Liver (tissue), 9 donors: ENCODE data around the gene RFTN2. TPM values are rescaled to one million over a fixed set of nuclear protein-coding genes. Genes with fewer than 3 reads are reported as not detected.

Source experiments
- DNase-seq: peaks from one replicate; pipeline ENCODE4 v3.0.0-alpha.2; 2017; ENCODE audit warnings: low spot score
- H3K27ac ChIP-seq, 2 donors: one replicate each; pipeline ENCODE4 v1.7.0; 2013; ENCODE audit warnings: inconsistent platforms in 2 of 2, low read length in 2 of 2, control low read depth in 1 of 2, low read depth in 1 of 2, mild to moderate bottlenecking in 1 of 2
- H3K27me3 ChIP-seq, 4 donors: one replicate each; pipeline versions ENCODE4 v1.6.1 to v1.7.0; 2013; ENCODE audit warnings: low read length in 3 of 4, inconsistent platforms in 1 of 4, mild to moderate bottlenecking in 1 of 4, moderate library complexity in 1 of 4; ENCODE audit not compliant: control insufficient read depth in 4 of 4, insufficient read depth in 4 of 4
- H3K36me3 ChIP-seq, 4 donors: one replicate each; pipeline versions ENCODE4 v1.6.1 to v1.7.0; 2013; ENCODE audit warnings: low read length in 3 of 4, mild to moderate bottlenecking in 3 of 4, low read depth in 1 of 4, moderate library complexity in 1 of 4; ENCODE audit not compliant: control insufficient read depth in 4 of 4, insufficient read depth in 3 of 4
- H3K4me1 ChIP-seq, 4 donors: one replicate each; pipeline versions ENCODE4 v1.6.1 to v1.7.0; 2013; ENCODE audit warnings: low read length in 3 of 4, mild to moderate bottlenecking in 3 of 4, moderate library complexity in 1 of 4; ENCODE audit not compliant: control insufficient read depth in 4 of 4, insufficient read depth in 4 of 4
- H3K4me3 ChIP-seq, 3 donors: one replicate each; pipeline versions ENCODE4 v1.6.1 to v1.7.0; 2013; ENCODE audit warnings: low read length in 3 of 3, control low read depth in 1 of 3, low read depth in 1 of 3, mild to moderate bottlenecking in 1 of 3
- H3K9ac ChIP-seq, 2 donors: one replicate each; pipeline ENCODE4 v1.7.0; 2013; ENCODE audit warnings: low read length in 2 of 2, mild to moderate bottlenecking in 2 of 2, moderate library complexity in 2 of 2, control low read depth in 1 of 2, low read depth in 1 of 2
- H3K9me3 ChIP-seq, 4 donors: one replicate each; pipeline versions ENCODE4 v1.6.1 to v1.7.0; 2013; ENCODE audit warnings: low read length in 3 of 4; ENCODE audit not compliant: control insufficient read depth in 4 of 4
- FOXA1 ChIP-seq: IDR thresholded peaks from 2 replicates; pipeline ENCODE4 v1.6.1; 2016; ENCODE audit warnings: antibody characterized with exemption
- GABPA ChIP-seq, 2 donors: IDR thresholded peaks in 1 of 2; conservative IDR thresholded peaks in 1 of 2; 2 replicates each; pipeline ENCODE4 v1.6.1; 2016; ENCODE audit warnings: antibody characterized with exemption in 2 of 2, mild to moderate bottlenecking in 1 of 2, moderate library complexity in 1 of 2
- HNF4A ChIP-seq, 2 donors: conservative IDR thresholded peaks; 2 replicates each; pipeline ENCODE4 v1.6.1; 2016; ENCODE audit warnings: antibody characterized with exemption in 2 of 2, mild to moderate bottlenecking in 2 of 2
- HNF4G ChIP-seq: IDR thresholded peaks from 2 replicates; pipeline ENCODE4 v1.6.1; 2016; ENCODE audit warnings: antibody characterized with exemption
- JUND ChIP-seq, 2 donors: IDR thresholded peaks; 2 replicates each; pipeline ENCODE4 v1.6.1; 2016; ENCODE audit warnings: antibody characterized with exemption in 2 of 2
- NR2F2 ChIP-seq: IDR thresholded peaks from 2 replicates; pipeline ENCODE4 v1.6.1; 2016; ENCODE audit warnings: antibody characterized with exemption
- RAD21 ChIP-seq, 2 donors: IDR thresholded peaks; 2 replicates each; pipeline ENCODE4 v1.6.1; 2016; ENCODE audit warnings: antibody characterized with exemption in 2 of 2, mild to moderate bottlenecking in 2 of 2
- RXRA ChIP-seq, 2 donors: IDR thresholded peaks; 2 replicates each; pipeline ENCODE4 v1.6.1; 2017 to 2018; ENCODE audit warnings: antibody characterized with exemption in 2 of 2, mild to moderate bottlenecking in 1 of 2
- SP1 ChIP-seq: IDR thresholded peaks from 2 replicates; pipeline ENCODE4 v1.6.1; 2018; ENCODE audit warnings: antibody characterized with exemption, mild to moderate bottlenecking
- TAF1 ChIP-seq: conservative IDR thresholded peaks from 2 replicates; pipeline ENCODE4 v1.6.1; 2016; ENCODE audit warnings: antibody characterized with exemption, mild to moderate bottlenecking
- YY1 ChIP-seq: IDR thresholded peaks from 2 replicates; pipeline ENCODE4 v1.6.1; 2016; ENCODE audit warnings: antibody characterized with exemption, mild to moderate bottlenecking
- WGBS: extraction: QIAGEN DNeasy Blood & Tissue Kit; methylation state at CpG from one replicate; pipeline ENCODE4 v1.1.7; 2013; 5-methylcytosine and 5-hydroxymethylcytosine counted together
- polyA plus RNA-seq, 2 donors: library from polyadenylated mRNA; stranded (reverse) in 1 of 2; unstranded in 1 of 2; fragments of 200-250 nt in 1 of 2; fragments of >200 nt in 1 of 2; fragmentation: Nextera tagmentation in 1 of 2; extraction: Ambion mirVana in 1 of 2; gene quantifications; one replicate each; pipeline versions ENCODE4 v1.2.1 to v1.2.3, GENCODE V29; 2013 to 2015
- total RNA-seq, 2 donors: library from RNA; depleted of rRNA; stranded (reverse); fragments of >200 nt; gene quantifications; one replicate each; pipeline ENCODE4 v1.2.3, GENCODE V29; 2014
- TF ChIP-seq, protein P1 (sequence below): IDR thresholded peaks from 2 replicates; pipeline ENCODE4 v1.6.1; 2016; ENCODE audit warnings: antibody characterized with exemption
- TF ChIP-seq, protein P2 (sequence below): IDR thresholded peaks from 2 replicates; pipeline ENCODE4 v1.6.1; 2016; ENCODE audit warnings: antibody characterized with exemption
- TF ChIP-seq, protein P3 (sequence below): IDR thresholded peaks from 2 replicates; pipeline ENCODE4 v1.6.1; 2016; ENCODE audit warnings: antibody characterized with exemption, mild to moderate bottlenecking
- TF ChIP-seq, protein P4 (sequence below): IDR thresholded peaks from 2 replicates; pipeline ENCODE4 v1.6.1; 2016; ENCODE audit warnings: antibody characterized with exemption
- donor health status: healthy.
- donor health status: healthy.
- donor health status: healthy.
- donor health status: healthy.
- donor health status: healthy.

RFTN2 gene
- total and polyA plus RNA-seq, 4 donors, result 0.40 to 4.2 (median 1.2) TPM

DNA sequence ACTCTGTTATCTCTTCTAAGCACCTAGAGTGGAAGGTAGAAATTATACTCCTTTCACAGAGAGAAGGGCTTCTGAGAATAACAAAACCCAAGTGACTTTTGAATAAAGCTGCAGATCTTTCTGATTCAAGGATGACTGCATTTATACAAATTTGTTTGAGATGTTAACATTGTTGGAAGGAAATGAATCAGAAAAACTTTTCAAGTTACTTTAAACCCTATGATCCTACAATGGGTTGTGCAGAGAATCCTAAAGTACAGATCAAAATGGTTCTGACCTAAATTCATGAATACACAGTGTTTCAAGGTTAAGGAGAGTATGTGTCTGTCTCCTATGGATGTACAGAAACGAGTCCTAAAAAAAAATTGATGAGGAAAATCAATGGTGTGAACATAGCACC lies 1.8 kb downstream of the RFTN2 start:
- Histone ChIP-seq H3K9ac (peak overlapping the region in 1 of 2 donors; percentile 6), H3K36me3 (no peaks in the 10 kb centered on the region), H3K27ac (no peak overlapping the region), H3K27me3 (no peaks in the 10 kb centered on the region), H3K4me3 (no peak overlapping the region), H3K4me1 (peaks cover 0 to 1% (median 0%) of the 10 kb centered on the region in 4 donors), H3K9me3 (no peaks in the 10 kb centered on the region)
- no peak for DNase-seq
- WGBS, result 40% methylated on average over 1 of the region's 1 CpG
- no peak for TF ChIP-seq TAF1
- TF ChIP-seq GABPA (IDR thresholded peaks at IDR 0.05 in 1 of 2, conservative IDR thresholded peaks at IDR 0.05 in 1 of 2), result no peak
- no peak for TF ChIP-seq YY1
- no peak for TF ChIP-seq HNF4A (conservative IDR thresholded peaks at IDR 0.05)
- TF ChIP-seq, protein P1, sequence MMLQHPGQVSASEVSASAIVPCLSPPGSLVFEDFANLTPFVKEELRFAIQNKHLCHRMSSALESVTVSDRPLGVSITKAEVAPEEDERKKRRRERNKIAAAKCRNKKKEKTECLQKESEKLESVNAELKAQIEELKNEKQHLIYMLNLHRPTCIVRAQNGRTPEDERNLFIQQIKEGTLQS, result no peak
- TF ChIP-seq SP1, result no peak
- TF ChIP-seq, protein P2, sequence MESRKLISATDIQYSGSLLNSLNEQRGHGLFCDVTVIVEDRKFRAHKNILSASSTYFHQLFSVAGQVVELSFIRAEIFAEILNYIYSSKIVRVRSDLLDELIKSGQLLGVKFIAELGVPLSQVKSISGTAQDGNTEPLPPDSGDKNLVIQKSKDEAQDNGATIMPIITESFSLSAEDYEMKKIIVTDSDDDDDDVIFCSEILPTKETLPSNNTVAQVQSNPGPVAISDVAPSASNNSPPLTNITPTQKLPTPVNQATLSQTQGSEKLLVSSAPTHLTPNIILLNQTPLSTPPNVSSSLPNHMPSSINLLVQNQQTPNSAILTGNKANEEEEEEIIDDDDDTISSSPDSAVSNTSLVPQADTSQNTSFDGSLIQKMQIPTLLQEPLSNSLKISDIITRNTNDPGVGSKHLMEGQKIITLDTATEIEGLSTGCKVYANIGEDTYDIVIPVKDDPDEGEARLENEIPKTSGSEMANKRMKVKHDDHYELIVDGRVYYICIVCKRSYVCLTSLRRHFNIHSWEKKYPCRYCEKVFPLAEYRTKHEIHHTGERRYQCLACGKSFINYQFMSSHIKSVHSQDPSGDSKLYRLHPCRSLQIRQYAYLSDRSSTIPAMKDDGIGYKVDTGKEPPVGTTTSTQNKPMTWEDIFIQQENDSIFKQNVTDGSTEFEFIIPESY, result no peak
- no peak for TF ChIP-seq JUND (IDR thresholded peaks at IDR 0.05)
- TF ChIP-seq, protein P3, sequence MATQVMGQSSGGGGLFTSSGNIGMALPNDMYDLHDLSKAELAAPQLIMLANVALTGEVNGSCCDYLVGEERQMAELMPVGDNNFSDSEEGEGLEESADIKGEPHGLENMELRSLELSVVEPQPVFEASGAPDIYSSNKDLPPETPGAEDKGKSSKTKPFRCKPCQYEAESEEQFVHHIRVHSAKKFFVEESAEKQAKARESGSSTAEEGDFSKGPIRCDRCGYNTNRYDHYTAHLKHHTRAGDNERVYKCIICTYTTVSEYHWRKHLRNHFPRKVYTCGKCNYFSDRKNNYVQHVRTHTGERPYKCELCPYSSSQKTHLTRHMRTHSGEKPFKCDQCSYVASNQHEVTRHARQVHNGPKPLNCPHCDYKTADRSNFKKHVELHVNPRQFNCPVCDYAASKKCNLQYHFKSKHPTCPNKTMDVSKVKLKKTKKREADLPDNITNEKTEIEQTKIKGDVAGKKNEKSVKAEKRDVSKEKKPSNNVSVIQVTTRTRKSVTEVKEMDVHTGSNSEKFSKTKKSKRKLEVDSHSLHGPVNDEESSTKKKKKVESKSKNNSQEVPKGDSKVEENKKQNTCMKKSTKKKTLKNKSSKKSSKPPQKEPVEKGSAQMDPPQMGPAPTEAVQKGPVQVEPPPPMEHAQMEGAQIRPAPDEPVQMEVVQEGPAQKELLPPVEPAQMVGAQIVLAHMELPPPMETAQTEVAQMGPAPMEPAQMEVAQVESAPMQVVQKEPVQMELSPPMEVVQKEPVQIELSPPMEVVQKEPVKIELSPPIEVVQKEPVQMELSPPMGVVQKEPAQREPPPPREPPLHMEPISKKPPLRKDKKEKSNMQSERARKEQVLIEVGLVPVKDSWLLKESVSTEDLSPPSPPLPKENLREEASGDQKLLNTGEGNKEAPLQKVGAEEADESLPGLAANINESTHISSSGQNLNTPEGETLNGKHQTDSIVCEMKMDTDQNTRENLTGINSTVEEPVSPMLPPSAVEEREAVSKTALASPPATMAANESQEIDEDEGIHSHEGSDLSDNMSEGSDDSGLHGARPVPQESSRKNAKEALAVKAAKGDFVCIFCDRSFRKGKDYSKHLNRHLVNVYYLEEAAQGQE, result no peak
- no peak for TF ChIP-seq RXRA (IDR thresholded peaks at IDR 0.05)
- TF ChIP-seq HNF4G, result no peak
- no peak for TF ChIP-seq FOXA1
- TF ChIP-seq, protein P4, sequence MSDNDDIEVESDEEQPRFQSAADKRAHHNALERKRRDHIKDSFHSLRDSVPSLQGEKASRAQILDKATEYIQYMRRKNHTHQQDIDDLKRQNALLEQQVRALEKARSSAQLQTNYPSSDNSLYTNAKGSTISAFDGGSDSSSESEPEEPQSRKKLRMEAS, result no peak

DNA sequence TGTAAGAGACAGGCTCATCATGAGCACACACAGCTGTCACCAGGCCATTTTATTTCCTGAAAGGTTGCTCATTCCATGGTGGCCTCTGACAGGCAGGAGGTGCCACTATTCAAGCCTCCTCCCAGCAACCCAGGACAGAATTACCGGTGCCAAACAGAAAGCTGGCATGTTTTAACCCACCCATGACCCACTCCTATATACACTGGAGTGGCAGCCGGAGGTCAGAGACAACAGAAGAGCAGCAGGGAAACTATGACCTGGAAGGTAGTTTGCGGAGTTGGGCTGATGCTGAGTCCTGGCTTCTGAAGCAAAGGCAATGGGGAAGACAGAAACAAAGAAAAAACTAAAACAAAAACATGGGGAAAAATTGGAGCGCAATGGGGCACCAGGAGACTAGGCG lies 2.3 kb downstream of the RFTN2 start:
- H3K4me3 ChIP-seq, result no peak overlapping the region
- DNase-seq, result no peak
- peak overlapping the region in 1 of 2 donors; percentile 6 for H3K9ac ChIP-seq
- no peaks in the 10 kb centered on the region for H3K27me3 ChIP-seq
- WGBS, result 76% methylated on average over 5 of the region's 5 CpGs
- H3K9me3 ChIP-seq, result no peaks in the 10 kb centered on the region
- peaks cover 0 to 1% (median 0%) of the 10 kb centered on the region in 4 donors for H3K4me1 ChIP-seq
- TF ChIP-seq RAD21 (IDR thresholded peaks at IDR 0.05) (no peak), RXRA (IDR thresholded peaks at IDR 0.05) (no peak), NR2F2 (no peak), SP1 (no peak), TAF1 (no peak), YY1 (no peak)
- TF ChIP-seq, protein P4, result no peak
- TF ChIP-seq, protein P3, result no peak
- TF ChIP-seq, protein P2, result no peak
- H3K36me3 ChIP-seq, result no peaks in the 10 kb centered on the region
- no peak overlapping the region for H3K27ac ChIP-seq
